ENCODE results near the gene FIG4. TPM values are rescaled to one million over a fixed set of nuclear protein-coding genes. Genes with fewer than 3 reads are reported as not detected.
"Not testable (repeated sequence)": the region's sequence is repeated elsewhere in the genome, so short reads cannot be mapped to it uniquely, and the experiment has no call there.

FIG4 gene
- polyA plus RNA-seq, 3 donors, result 23.6 to 25.6 (median 25.1) TPM

DNA sequence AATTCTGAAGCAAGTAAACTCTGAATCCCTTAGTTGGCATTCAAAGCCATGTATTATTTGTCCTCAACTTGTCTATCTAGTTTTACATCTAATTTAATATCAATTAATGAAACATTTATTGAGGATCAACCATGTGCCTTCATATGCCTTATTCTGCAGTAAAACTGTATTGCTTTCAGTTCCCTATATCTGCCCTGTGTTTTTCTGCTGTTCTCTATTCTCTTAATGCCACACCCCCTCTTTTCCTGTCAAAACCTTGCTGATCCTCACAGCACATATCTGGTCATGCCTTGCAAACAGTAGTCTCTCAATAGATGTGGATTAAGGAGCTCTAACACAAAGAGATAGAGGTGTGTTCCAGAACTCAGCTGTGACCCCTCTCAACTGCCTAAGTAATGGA is 2.0 kb downstream of the FIG4 start:
- no peak for DNase-seq (ENCODE audit: extremely low read depth in 1 of 11, low read depth in 9 of 11, low spot score in 4 of 11)

DNA sequence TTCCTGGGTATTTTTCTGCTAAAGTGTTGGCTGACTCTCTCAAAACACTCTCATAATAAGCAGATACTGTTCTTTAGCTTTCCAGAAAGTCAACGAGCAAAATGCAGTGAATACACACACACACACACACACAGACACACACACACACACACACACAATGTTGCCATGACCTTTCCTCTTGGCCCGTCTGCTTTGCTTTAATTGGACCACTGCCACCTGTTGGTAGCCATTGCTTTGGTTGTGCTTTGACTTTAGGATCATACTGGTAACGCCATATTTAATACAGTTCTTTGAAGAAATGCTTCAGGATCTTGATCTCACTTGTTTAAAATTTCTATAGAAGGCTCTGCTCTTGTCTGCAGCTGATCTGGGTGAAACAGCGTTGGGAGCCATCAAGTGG is 4.4 kb downstream of the FIG4 start:
- no peak for DNase-seq (ENCODE audit: extremely low read depth in 1 of 11, low read depth in 9 of 11, low spot score in 4 of 11)

GRCh38 chr6:109696355-109696754 is 5.3 kb downstream of the FIG4 start:
- DNase-seq (ENCODE audit: extremely low read depth in 1 of 11, low read depth in 9 of 11, low spot score in 4 of 11), result no peak

DNA sequence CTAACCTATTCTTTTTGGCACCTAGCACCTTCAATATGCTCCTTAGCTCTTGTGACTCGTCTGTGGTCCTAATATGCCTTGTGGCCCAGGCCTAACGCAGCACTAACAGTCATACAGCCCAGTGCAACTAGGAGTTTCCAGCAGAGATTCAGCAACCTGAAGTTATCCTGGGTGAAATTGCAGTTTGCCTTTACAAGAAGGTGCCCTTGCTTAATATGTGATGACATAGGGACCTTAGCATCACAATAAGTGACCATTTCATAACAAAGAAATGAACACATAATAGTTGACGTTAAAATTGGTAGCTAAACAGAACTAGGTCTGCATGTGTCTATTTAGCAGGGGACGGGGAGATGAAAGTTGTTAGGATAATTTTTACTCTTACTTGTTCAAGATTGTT is 10.1 kb downstream of the FIG4 start:
- DNase-seq (ENCODE audit: extremely low read depth in 1 of 11, low read depth in 9 of 11, low spot score in 4 of 11), result no peak

- DNase-seq (ENCODE audit: extremely low read depth in 1 of 11, low read depth in 9 of 11, low spot score in 4 of 11), result no peak
Measured at GRCh38 chr6:109701774-109702173, 10.7 kb downstream of the FIG4 start.

DNA sequence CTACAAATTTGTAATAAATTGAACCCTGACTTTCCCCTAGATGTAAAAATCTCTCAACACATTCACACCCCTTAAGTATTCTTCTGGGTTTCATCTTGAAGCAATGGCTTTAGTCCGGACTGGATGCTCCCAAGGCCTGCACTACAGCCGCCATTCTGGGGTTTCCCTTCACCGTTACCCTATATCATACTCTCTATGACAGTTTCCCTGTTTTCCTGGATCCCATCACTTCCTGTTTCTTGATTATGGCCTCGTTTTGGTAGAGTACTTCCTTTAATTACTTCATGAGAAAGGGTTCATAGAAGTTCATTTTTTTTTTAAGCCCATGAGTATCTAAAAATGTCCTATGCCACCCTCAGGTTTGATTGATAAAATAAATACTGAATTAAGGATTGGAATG is 11.7 kb downstream of the FIG4 start:
- DNase-seq (ENCODE audit: extremely low read depth in 1 of 11, low read depth in 9 of 11, low spot score in 4 of 11), result no peak

- DNase-seq (ENCODE audit: extremely low read depth in 1 of 11, low read depth in 9 of 11, low spot score in 4 of 11), result peak; percentile 61 to 93 (median 80)
Measured at GRCh38 chr6:109705258-109705657, 14.2 kb downstream of the FIG4 start.

GRCh38 chr6:109706513-109706912 is 15.4 kb downstream of the FIG4 start:
- no peak for DNase-seq (ENCODE audit: extremely low read depth in 1 of 11, low read depth in 9 of 11, low spot score in 4 of 11)

DNA sequence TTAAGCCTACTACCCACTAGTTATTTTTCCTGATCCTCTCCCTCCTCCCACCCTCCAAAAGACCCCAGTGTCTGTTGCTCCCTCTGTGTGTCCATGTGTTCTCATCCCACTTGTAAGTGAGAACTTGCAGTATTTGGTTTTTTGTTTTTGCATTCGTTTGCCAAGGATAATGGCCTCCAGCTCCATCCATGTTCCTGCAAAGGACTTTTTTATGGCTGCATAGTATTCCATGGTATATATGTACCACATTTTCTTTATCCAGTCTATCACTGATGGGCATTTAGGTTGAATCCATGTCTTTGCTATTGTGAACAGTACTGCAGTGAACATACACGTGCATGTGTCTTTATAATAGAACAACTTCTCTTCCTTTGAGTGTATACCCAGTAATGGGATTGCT is 17.0 kb downstream of the FIG4 start:
- DNase-seq (ENCODE audit: extremely low read depth in 1 of 11, low read depth in 9 of 11, low spot score in 4 of 11), result not testable (repeated sequence)

DNA sequence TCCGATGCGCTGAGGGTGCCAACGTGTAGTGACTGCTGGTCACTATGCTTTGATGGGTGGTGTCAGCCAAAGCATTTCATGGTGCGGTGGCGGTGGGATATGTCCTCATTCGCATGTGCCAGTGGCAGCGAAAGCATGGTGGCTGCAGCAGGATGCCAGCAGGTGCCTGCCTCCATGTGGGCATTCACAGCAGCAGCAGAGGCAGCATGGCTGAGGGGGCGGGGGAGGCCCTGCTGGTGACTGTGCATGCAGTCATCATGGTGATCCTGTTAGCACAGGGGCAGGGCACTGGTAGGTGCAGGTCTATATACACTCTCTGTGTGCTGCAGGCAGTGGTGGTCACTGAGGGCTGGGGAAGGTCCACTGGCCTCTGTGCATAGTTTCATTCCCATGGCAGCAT is 22.0 kb downstream of the FIG4 start:
- no peak for DNase-seq (ENCODE audit: extremely low read depth in 1 of 11, low read depth in 9 of 11, low spot score in 4 of 11)

DNA sequence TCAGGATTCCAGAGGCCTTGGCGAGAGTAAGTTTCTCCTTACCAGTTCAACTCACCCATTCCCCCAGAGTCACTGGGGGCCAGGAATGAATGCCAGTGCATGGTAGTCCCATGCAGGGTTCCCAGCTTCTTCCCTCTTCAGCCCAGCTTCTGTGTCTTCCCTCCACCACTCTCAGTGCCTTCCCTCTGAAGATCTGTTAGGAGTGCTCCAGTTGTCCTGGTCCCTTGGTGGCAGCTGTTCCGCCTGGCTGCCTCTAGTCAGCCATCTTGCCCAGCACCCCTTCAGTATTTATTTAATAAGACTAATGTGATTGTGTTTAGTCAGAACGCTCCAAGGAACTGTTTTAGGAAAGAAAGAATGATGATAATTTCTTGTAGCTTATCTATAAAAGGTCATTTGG is 23.1 kb downstream of the FIG4 start:
- no peak for DNase-seq (ENCODE audit: extremely low read depth in 1 of 11, low read depth in 9 of 11, low spot score in 4 of 11)

- no peak for DNase-seq (ENCODE audit: extremely low read depth in 1 of 11, low read depth in 9 of 11, low spot score in 4 of 11)
Measured at GRCh38 chr6:109714611-109715010, 23.5 kb downstream of the FIG4 start.

DNA sequence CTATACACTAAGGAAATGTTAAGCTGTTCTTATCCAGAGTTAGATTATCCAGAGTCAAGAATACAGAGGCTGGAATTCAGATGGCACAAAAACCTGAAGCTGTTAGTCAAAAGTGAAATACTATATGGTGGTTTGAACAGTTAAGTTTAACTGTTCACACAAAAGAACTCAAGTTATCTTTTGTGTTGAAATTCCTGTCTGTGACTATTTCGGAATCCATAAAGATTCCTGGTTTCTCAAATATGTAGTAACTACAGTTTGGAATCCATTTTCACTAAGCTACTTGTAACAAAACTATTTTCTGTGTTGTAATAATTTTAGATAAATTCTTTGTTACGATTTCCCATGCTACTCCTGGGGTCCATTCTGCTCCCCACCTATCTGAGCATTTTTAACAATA is 24.5 kb downstream of the FIG4 start:
- DNase-seq (ENCODE audit: extremely low read depth in 1 of 11, low read depth in 9 of 11, low spot score in 4 of 11), result no peak

DNA sequence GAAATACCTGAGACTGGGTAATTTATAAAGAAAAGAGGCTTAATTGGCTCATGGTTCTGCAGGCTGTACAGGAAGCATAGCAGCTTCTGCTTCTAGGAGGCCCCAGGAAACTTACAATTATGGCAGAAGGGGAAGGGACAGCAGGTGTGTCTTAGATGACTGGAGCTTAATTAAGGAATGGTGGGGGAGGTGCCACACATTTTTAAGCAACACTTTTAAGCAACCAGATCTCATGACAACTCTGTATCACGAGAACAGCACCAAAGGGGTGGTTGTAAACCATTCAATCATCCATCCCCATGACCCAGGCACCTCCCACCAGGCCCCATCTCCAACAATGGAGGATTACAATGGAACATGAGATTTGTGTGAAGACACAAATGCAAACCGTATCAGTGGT is 26.9 kb downstream of the FIG4 start:
- DNase-seq (ENCODE audit: extremely low read depth in 1 of 11, low read depth in 9 of 11, low spot score in 4 of 11), result no peak

- DNase-seq (ENCODE audit: extremely low read depth in 1 of 11, low read depth in 9 of 11, low spot score in 4 of 11), result no peak
Measured at GRCh38 chr6:109718991-109719390, 27.9 kb downstream of the FIG4 start.

GRCh38 chr6:109720311-109720710 is 29.2 kb downstream of the FIG4 start:
- DNase-seq (ENCODE audit: extremely low read depth in 1 of 11, low read depth in 9 of 11, low spot score in 4 of 11), result no peak

DNA sequence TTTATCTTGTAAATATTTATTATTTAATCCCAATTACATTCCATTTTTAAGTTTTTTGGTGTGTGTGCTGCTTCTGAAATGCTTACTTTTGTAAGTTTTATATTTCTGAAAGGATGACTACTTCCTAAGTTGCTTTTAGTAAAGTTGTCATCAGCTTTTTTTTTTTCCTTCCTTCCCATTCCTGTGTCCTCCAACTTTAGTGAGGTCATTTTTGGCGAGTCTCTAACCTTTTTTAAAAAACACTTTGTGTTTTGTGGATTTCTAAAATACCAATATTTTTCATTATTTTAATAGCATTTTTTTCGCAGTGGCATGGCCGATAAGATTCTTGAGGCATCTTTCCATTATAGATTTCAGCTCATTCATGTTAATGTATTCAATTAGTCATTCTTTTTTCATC is 30.9 kb downstream of the FIG4 start:
- no peak for DNase-seq (ENCODE audit: extremely low read depth in 1 of 11, low read depth in 9 of 11, low spot score in 4 of 11)

DNA sequence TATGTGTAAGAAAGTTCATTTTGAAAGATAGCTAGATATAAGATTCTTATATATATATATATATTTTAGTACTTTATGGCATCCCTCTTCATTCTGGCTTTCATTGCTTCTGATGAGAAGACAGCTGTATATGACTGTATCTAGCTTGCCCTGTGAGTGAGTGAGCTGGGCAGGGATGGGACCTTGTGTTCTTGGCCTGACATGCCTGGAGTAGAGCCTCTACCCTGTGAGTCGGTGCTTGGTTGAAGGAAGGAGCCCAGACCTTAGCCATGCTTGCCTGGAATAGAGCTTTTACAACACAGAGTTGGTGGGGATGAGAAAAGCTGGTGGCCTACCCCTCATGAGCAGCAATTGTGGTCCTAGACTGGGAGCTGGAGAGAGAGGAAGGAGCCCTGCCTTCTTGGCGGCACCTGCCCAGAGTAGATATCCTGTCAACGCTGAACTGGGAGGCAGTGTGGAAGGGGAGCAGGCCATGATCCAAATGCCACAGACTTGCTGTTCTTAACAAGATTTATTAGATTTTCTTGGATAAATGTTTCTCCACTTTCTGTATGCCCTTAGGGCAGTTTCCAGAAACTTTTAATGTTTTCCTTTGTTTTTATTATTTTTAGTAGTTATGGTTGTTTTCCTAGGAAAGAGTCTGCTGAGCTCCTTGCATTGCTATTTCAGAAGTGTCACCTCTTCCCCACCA is 31.6 kb downstream of the FIG4 start:
- no peak for DNase-seq (ENCODE audit: extremely low read depth in 1 of 11, low read depth in 9 of 11, low spot score in 4 of 11)

DNA sequence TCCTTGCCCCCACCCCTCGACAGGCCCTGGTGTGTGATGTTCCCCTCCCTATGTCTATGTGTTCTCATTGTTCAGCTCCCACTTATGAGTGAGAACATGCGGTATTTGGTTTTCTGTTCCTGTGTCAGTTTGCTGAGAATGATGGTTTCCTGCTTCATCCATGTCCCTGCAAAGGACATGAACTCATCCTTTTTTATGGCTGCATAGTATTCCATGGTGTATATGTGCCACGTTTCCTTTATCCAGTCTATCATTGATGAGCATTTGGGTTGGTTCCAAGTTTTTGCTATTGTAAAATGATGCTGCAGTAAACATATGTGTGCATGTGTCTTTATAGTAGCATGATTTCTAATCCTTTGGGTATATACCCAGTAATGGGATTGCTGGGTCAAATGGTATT is 34.2 kb downstream of the FIG4 start:
- not testable (repeated sequence) for DNase-seq (ENCODE audit: extremely low read depth in 1 of 11, low read depth in 9 of 11, low spot score in 4 of 11)

- no peak for DNase-seq (ENCODE audit: extremely low read depth in 1 of 11, low read depth in 9 of 11, low spot score in 4 of 11)
Measured at GRCh38 chr6:109736273-109737025, 45.4 kb downstream of the FIG4 start.

- no peak for DNase-seq (ENCODE audit: extremely low read depth in 1 of 11, low read depth in 9 of 11, low spot score in 4 of 11)
Measured at GRCh38 chr6:109738255-109738654, 47.2 kb downstream of the FIG4 start.
